Coronary artery (tissue), 2 donors: ENCODE results near the gene MAP4K4.

Source experiments
- DNase-seq: peaks from one replicate; pipeline ENCODE4 v3.0.0-alpha.2; 2017; ENCODE audit warnings: low spot score
- H3K27ac ChIP-seq, 2 donors: fragments of 200-600 bp; sonication (generic); one replicate each; pipeline ENCODE4 v1.5.1; 2016 to 2019
- H3K4me3 ChIP-seq: fragments of 200-600 bp; sonication (generic); 2 replicates; pipeline ENCODE4 v1.5.1; 2016; ENCODE audit warnings: mild to moderate bottlenecking, moderate library complexity
- TF ChIP-seq, protein P1 (sequence below): fragments of 200-600 bp; sonication (generic); IDR thresholded peaks from one replicate; pipeline ENCODE4 v1.5.1; 2019; ENCODE audit warnings: antibody characterized with exemption

MAP4K4 gene

DNA sequence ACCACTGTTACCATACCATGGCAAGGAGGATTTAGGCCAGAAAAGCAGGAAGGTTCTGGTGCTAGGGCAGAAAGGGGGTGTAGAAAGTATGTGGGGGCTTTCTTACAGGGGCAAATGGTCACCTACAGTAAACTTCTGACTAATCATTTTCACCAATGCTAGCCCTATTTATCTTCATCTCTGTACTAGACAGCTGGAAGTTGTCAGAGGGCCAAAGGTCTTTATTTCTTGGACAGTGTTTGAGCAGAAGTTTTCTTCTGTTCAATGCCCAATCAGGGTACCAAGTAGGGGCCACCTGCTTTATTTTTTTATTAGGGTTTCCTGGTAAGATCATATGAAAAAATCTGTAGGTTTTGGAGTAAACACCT, 37.6 kb downstream of the MAP4K4 start:
- Histone ChIP-seq H3K4me3 (no peak overlapping the region), H3K27ac (no peak overlapping the region)
- DNase-seq: no peak
- TF ChIP-seq, protein P1, sequence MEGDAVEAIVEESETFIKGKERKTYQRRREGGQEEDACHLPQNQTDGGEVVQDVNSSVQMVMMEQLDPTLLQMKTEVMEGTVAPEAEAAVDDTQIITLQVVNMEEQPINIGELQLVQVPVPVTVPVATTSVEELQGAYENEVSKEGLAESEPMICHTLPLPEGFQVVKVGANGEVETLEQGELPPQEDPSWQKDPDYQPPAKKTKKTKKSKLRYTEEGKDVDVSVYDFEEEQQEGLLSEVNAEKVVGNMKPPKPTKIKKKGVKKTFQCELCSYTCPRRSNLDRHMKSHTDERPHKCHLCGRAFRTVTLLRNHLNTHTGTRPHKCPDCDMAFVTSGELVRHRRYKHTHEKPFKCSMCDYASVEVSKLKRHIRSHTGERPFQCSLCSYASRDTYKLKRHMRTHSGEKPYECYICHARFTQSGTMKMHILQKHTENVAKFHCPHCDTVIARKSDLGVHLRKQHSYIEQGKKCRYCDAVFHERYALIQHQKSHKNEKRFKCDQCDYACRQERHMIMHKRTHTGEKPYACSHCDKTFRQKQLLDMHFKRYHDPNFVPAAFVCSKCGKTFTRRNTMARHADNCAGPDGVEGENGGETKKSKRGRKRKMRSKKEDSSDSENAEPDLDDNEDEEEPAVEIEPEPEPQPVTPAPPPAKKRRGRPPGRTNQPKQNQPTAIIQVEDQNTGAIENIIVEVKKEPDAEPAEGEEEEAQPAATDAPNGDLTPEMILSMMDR: no peak

DNA sequence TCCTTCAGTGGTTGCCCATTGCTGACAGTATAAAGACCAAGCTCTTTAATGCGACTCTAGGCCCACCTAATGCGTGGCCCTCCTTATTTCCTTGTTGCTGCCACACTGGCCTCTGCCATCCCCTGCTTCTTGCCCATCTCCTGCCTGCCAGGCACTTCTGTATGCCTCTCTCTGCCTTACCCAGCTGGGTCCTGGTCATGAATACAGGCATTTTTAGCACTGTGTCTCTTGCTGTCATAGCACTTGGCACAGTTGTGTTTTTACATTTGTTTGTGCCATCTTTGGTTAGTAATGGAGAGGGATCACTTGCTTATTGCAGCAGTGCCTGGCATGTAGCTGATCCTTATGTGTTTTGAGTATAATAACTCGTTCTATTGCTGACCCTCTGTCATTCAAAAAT, 38.7 kb downstream of the MAP4K4 start:
- TF ChIP-seq, protein P1: no peak
- DNase-seq: no peak
- Histone ChIP-seq H3K4me3 (no peak overlapping the region), H3K27ac (peak overlapping the region; percentile 17 to 44)

DNA sequence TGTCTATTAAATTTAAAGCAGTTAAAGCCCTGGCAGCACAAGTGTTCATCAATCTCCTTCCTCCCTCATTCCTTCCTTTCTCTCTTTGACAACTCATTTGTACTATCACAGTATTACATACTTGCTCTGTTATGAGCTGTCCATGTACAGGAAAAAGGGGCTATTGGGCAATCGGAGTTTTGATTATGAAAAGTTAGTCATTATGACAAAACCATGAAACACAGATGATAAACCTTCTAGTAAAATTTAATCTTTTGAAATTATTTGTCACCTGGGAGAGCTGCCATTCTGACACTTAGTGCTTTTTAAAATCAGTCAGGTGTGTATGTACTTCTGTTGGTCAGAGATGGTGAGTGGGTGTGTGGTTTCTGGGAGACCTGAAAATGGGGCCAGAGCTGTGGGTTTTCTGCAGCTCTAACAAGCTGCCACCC, 39.4 kb downstream of the MAP4K4 start:
- H3K27ac ChIP-seq: peak overlapping the region in 1 of 2 donors; percentile 44
- TF ChIP-seq, protein P1: no peak
- peak overlapping the region; percentile 2 for H3K4me3 ChIP-seq
- no peak for DNase-seq

DNA sequence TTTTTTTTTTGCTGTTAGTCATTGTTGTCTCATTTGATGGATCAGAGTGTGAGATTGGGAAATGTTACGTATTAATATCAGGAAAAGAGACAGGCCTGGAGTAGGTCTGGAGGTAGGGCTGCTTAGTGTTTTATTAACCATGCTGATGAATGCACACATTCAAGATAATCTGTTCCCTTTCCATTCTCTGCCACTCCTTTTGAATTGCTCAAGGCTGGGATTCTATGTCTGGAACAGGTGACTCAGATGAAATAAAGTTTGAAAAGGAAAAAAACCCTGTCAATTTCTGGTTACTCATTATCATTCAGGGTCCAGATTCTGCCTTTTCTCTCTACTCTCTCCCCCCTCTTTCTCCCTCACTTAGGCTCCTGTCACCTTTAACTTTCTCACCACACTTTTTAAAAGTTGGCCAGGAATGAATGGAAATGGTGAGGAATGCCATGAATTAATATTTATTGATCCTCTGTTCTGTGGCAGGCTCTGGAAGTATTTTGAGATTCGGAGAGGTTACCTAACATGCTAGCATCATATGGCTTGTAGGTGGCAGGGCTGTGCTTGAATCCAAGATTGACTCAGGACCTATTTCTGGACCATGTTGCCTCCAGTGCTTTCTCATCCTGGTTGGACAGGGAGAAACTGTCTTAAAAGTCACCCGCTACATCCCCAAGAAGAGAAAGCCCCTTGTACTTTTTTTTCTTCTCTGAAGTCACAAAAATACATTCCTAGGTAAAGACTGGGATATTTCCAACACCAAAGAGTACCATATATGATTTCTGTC, 40.2 kb downstream of the MAP4K4 start:
- TF ChIP-seq, protein P1: no peak
- H3K4me3 ChIP-seq: no peak overlapping the region
- no peak for DNase-seq
- H3K27ac ChIP-seq: peak overlapping the region in 1 of 2 donors; percentile 6

DNA sequence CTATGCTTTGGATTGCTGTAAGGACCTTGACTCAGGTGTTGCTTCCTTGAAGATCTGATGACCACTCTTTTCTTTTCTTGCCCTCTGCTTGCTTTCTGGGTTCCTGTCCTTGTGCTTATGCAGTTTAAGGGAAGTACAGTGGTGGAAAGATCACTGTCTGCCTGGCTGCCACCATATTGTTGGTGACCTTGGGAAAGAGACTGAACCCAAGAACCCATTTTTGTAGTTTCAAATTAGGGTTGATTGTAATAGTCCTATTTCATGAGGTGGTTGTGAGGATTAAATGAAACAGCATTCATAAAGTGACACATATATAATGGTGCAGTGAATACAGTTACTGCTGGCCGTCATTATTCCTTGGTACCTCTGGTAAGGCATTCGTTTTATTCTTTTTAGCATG, 41.1 kb downstream of the MAP4K4 start:
- no peak for DNase-seq
- TF ChIP-seq, protein P1: no peak
- no peak overlapping the region for H3K27ac ChIP-seq
- no peak overlapping the region for H3K4me3 ChIP-seq

DNA sequence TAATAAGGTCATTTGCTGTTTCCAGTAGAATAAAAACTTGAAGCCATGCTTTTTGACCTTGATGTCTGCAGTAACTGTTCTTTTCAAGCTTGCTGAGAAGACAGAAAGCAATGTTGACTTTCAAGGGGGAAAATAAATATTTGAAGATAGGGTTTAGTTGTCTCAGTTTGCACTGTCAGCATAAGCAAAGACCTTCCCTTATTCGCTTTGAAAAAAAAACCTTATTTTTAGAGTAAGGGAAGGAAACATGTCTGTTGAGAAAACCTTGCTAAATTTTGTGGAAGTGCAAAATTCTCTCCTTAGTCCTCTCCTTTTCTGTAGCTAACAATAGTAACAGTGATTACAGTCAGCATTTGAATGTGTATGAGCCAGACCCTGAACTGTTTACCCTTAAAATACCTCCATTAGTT, 43.1 kb downstream of the MAP4K4 start:
- no peak overlapping the region for H3K27ac ChIP-seq
- DNase-seq: no peak
- TF ChIP-seq, protein P1: no peak
- no peak overlapping the region for H3K4me3 ChIP-seq

DNA sequence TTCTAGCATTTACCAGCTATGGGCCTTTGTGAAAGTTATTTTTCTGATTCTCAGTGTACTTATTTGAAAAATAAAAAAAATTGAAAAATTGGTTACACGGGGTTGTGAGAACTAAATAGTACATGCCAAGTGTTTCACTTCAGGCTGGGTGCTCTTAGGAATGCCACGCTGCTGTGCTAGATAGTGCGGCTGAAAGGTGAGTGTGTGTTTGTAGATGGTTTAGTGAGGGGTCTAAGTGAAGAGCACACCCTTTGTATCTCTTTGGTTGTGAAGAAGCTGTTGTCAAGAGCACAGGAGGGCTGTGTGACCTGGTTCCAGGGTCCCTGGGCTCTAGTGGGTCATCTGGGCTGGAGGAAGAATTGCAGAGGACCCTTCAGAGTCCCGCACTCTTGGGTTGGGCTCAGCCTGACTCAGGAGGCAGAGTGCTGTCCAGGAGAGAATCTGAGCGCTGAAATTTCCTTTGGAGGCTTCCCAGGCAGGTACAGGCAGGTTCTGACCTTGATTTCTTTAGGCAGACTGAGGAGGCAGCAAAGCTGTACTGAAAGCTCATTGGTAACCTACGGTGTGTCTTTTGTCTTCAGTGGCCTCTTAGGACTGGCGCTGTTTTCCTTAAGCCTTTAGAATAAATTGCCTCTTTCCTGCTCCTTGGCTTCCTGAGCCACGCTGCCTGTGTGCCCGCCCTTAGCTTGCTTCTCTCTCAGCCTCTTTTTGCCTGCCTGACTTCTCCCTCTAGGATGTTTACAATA, 44.4 kb downstream of the MAP4K4 start:
- TF ChIP-seq, protein P1: no peak
- Histone ChIP-seq H3K4me3 (peak overlapping the region; percentile 4), H3K27ac (peak overlapping the region in 1 of 2 donors; percentile 29)
- DNase-seq: no peak
